Measurements from ENCODE around the gene SPATA6.
"Not testable (repeated sequence)": the region's sequence is repeated elsewhere in the genome, so short reads cannot be mapped to it uniquely, and the experiment has no call there.

Gene SPATA6

GRCh38 chr1:48329486-48329885 is 142.5 kb downstream of the SPATA6 start:
- TF ChIP-seq CTCF (IDR thresholded peaks at IDR 0.05; ENCODE audit: low read depth, low read length) = no peak
- H3K4me3 ChIP-seq (replicated peaks in 1 of 2; ENCODE audit: low read depth in 2 of 2, low read length in 2 of 2) = no peak overlapping the region
- peak; percentile 35 to 64 for DNase-seq (ENCODE audit: low read depth in 2 of 2)

GRCh38 chr1:48311829-48312228 is 160.2 kb downstream of the SPATA6 start:
- not testable (repeated sequence) for H3K4me3 ChIP-seq (replicated peaks in 1 of 2; ENCODE audit: low read depth in 2 of 2, low read length in 2 of 2); DNase-seq (ENCODE audit: low read depth in 2 of 2)

GRCh38 chr1:48309564-48310082 is 162.4 kb downstream of the SPATA6 start:
- DNase-seq (ENCODE audit: low read depth in 2 of 2) = no peak
- H3K4me3 ChIP-seq (replicated peaks in 1 of 2; ENCODE audit: low read depth in 2 of 2, low read length in 2 of 2) = no peak overlapping the region
- no peak for TF ChIP-seq CTCF (IDR thresholded peaks at IDR 0.05; ENCODE audit: low read depth, low read length)

- DNase-seq (ENCODE audit: low read depth in 2 of 2) = no peak
- H3K4me3 ChIP-seq (replicated peaks in 1 of 2; ENCODE audit: low read depth in 2 of 2, low read length in 2 of 2) = no peak overlapping the region
- TF ChIP-seq CTCF (IDR thresholded peaks at IDR 0.05; ENCODE audit: low read depth, low read length) = no peak
These were observed 169.4 kb downstream of the SPATA6 start for GRCh38 chr1:48302652-48303051.

GRCh38 chr1:48294656-48295055 is 177.3 kb downstream of the SPATA6 start:
- no peak for TF ChIP-seq CTCF (IDR thresholded peaks at IDR 0.05; ENCODE audit: low read depth, low read length)
- no peak for DNase-seq (ENCODE audit: low read depth in 2 of 2)
- no peak overlapping the region for H3K4me3 ChIP-seq (replicated peaks in 1 of 2; ENCODE audit: low read depth in 2 of 2, low read length in 2 of 2)

GRCh38 chr1:48294094-48294493 is 177.9 kb downstream of the SPATA6 start:
- H3K4me3 ChIP-seq (replicated peaks in 1 of 2; ENCODE audit: low read depth in 2 of 2, low read length in 2 of 2); DNase-seq (ENCODE audit: low read depth in 2 of 2): not testable (repeated sequence)

- no peak for DNase-seq (ENCODE audit: low read depth in 2 of 2)
- no peak for TF ChIP-seq CTCF (IDR thresholded peaks at IDR 0.05; ENCODE audit: low read depth, low read length)
These were observed 179.3 kb downstream of the SPATA6 start for GRCh38 chr1:48292706-48293105.

GRCh38 chr1:48291421-48291820 is 180.6 kb downstream of the SPATA6 start:
- no peak for DNase-seq (ENCODE audit: low read depth in 2 of 2)
- H3K4me3 ChIP-seq (replicated peaks in 1 of 2; ENCODE audit: low read depth in 2 of 2, low read length in 2 of 2) = no peak overlapping the region
- TF ChIP-seq CTCF (IDR thresholded peaks at IDR 0.05; ENCODE audit: low read depth, low read length) = no peak

More at GRCh38 chr1:48292706-48293105, 179.3 kb downstream of the SPATA6 start:
- no peak overlapping the region for H3K4me3 ChIP-seq (replicated peaks in 1 of 2; ENCODE audit: low read depth in 2 of 2, low read length in 2 of 2)

All from cardiac fibroblast (primary cell).